ENCODE data around the gene MMAB. TPM values are rescaled to one million over a fixed set of nuclear protein-coding genes. Genes with fewer than 3 reads are reported as not detected.

MMAB gene
- polyA plus RNA-seq, 2 of the 4 experiments (the other 2 are of a cell fraction): 26.1 to 36.8 TPM

DNA sequence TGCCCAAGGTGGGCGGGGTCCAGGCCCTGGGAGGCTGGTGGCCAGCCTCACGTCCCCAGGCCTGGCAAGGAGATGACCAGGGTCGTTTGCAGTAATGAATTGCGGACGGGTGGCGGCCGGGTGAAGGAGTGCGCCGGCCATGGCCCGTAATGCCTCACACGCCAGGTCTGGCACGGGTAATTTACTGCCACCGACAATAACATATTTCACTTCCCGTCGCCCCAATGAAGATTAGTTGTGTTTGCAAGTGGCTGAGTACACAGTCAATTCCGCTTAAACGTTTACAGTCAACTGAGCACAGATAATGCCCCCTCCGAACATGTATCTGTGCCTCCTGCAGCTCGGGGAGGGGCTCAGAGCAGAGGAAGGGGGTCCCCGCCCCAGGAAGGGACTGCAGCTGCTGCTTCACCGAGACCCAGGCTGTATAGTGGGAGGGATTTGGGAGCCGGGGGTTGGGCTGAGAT, 48.6 kb upstream of the MMAB start (continued):
- TF ChIP-seq NPAS2 (CRISPR knock-in tag; IDR thresholded peaks at IDR 0.05; ENCODE audit: borderline replicate concordance) (no peak), CBX8 (IDR thresholded peaks at IDR 0.05) (no peak), FOSB (CRISPR knock-in tag; IDR thresholded peaks at IDR 0.05) (no peak), EHF (CRISPR knock-in tag; IDR thresholded peaks at IDR 0.05) (no peak)
- TF ChIP-seq, protein P1, sequence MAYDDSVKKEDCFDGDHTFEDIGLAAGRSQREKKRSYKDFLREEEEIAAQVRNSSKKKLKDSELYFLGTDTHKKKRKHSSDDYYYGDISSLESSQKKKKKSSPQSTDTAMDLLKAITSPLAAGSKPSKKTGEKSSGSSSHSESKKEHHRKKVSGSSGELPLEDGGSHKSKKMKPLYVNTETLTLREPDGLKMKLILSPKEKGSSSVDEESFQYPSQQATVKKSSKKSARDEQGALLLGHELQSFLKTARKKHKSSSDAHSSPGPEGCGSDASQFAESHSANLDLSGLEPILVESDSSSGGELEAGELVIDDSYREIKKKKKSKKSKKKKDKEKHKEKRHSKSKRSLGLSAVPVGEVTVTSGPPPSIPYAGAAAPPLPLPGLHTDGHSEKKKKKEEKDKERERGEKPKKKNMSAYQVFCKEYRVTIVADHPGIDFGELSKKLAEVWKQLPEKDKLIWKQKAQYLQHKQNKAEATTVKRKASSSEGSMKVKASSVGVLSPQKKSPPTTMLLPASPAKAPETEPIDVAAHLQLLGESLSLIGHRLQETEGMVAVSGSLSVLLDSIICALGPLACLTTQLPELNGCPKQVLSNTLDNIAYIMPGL (CRISPR knock-in tag; IDR thresholded peaks at IDR 0.05; ENCODE audit: borderline replicate concordance): no peak
- TF ChIP-seq, protein P2, sequence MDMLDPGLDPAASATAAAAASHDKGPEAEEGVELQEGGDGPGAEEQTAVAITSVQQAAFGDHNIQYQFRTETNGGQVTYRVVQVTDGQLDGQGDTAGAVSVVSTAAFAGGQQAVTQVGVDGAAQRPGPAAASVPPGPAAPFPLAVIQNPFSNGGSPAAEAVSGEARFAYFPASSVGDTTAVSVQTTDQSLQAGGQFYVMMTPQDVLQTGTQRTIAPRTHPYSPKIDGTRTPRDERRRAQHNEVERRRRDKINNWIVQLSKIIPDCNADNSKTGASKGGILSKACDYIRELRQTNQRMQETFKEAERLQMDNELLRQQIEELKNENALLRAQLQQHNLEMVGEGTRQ (IDR thresholded peaks at IDR 0.05): no peak

GRCh38 chr12:109621211-109621694, 47.9 kb upstream of the MMAB start:
- H3K4me2 ChIP-seq: no peak overlapping the region
- DNase-seq (ENCODE audit: low read depth in 1 of 2, low spot score in 1 of 2) (no peak), FAIRE-seq (no peak), ATAC-seq (no peak)
- peaks cover 11% of the 10 kb centered on the region; the same call in 1 of the 3 replicates for H3K4me1 ChIP-seq
- ChIA-PET POLR2A (no interaction called here), CTCF (interaction anchor here (0.6 to 4.9 kb wide), 2 partner anchors 11 to 24 kb away, joined by 3 to 23 read pairs; no protein-coding TSS in a partner anchor)
- WGBS (ENCODE audit: missing lambda C conversion rate): 20% methylated on average over 1 of the region's 1 CpG
- H3K27ac ChIP-seq: no peak overlapping the region
- no peaks in the 10 kb centered on the region for H3K9me3 ChIP-seq
- no peak overlapping the region for H3K4me3 ChIP-seq
- TF ChIP-seq RAD21 (conservative IDR thresholded peaks at IDR 0.05 in 1 of 2, IDR thresholded peaks at IDR 0.05 in 1 of 2): no peak
- TF ChIP-seq MAX (IDR thresholded peaks at IDR 0.05): no peak

DNA sequence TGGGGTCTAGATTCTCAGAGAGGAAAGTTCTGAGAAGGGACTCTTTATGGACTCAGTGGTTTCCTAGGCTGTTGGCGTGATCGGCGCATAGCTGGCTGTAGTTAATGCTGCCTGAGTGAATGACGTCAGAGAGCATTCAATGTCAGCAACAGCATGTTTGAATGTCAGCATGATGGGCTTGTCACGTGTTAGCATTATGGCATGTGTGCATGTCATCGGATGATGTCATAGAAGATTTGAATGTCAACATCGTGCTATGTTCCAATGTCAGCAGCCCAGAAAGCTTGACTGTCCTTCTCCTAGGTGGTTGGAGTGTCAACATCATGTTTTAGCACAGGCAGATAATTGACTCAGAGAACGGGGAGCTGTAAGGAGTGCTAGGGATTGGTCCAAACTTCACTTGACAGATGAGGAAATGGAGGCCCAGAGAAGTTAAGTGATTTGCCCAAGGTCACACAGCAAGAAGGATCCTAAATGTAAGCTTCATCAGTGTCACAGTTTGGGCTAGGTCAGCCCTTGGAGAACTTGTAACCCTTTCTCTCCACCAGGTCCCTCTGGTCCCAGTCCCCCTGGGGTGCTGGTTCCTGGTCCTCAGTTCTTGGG, 45.8 kb upstream of the MMAB start:
- DNase-seq (ENCODE audit: low read depth in 1 of 2, low spot score in 1 of 2): no peak
- ChIA-PET CTCF (interaction anchor here (4.4 kb wide), 1 partner anchor 20 kb away, joined by 34 read pairs; no protein-coding TSS in a partner anchor), POLR2A (no interaction called here)
- TF ChIP-seq ZFP36 (IDR thresholded peaks at IDR 0.05; ENCODE audit: borderline replicate concordance, partially characterized antibody): peak; percentile 25
- TF ChIP-seq, protein P2 (IDR thresholded peaks at IDR 0.05): 0 out of 2 replicates have a peak, but pooled peaks have one; percentile 31
- no peak for TF ChIP-seq KDM5A (IDR thresholded peaks at IDR 0.05)
- Histone ChIP-seq H3K4me3 (no peak overlapping the region), H3K4me2 (no peak overlapping the region), H3K4me1 (no peaks in the 10 kb centered on the region), H3K27ac (no peak overlapping the region), H3K9me3 (no peaks in the 10 kb centered on the region)
- no peak for ATAC-seq
- no peak for FAIRE-seq
- 51% methylated on average over 8 of the region's 8 CpGs for WGBS (ENCODE audit: missing lambda C conversion rate)

- no peaks in the 10 kb centered on the region for H3K9me3 ChIP-seq
- no peaks in the 10 kb centered on the region for H3K4me1 ChIP-seq
- ChIA-PET POLR2A (no interaction called here), CTCF (interaction anchor here (0.6 to 4.4 kb wide), 4 partner anchors 19 to 227 kb away, joined by 3 to 34 read pairs (median 4); no protein-coding TSS in a partner anchor)
- no peak overlapping the region for H3K4me3 ChIP-seq
- DNase-seq (ENCODE audit: low read depth in 1 of 2, low spot score in 1 of 2) (no peak), FAIRE-seq (no peak), ATAC-seq (no peak)
- TF ChIP-seq ESRRA (IDR thresholded peaks at IDR 0.05; ENCODE audit: borderline replicate concordance, low read length): no peak
- no peak for TF ChIP-seq HOXB13 (CRISPR knock-in tag; IDR thresholded peaks at IDR 0.05; ENCODE audit: low read depth)
- no peak for TF ChIP-seq EHF (CRISPR knock-in tag; IDR thresholded peaks at IDR 0.05)
- TF ChIP-seq SMC3 (IDR thresholded peaks at IDR 0.05): no peak
- no peak for TF ChIP-seq NFE2L2 (conservative IDR thresholded peaks at IDR 0.05; ENCODE audit: low read length)
- no peak for TF ChIP-seq HEYL (CRISPR knock-in tag; IDR thresholded peaks at IDR 0.05)
- no peak for TF ChIP-seq HDAC2 (IDR thresholded peaks at IDR 0.05)
- TF ChIP-seq CHD2 (IDR thresholded peaks at IDR 0.05; ENCODE audit: low read length, partially characterized antibody): no peak
- no peak for TF ChIP-seq TFCP2L1 (CRISPR knock-in tag; IDR thresholded peaks at IDR 0.05)
- TF ChIP-seq MAX (IDR thresholded peaks at IDR 0.05): no peak
- H3K4me2 ChIP-seq: no peak overlapping the region
- WGBS (ENCODE audit: missing lambda C conversion rate): 70% methylated on average over 4 of the region's 5 CpGs
- H3K27ac ChIP-seq: no peak overlapping the region
Measured at GRCh38 chr12:109618082-109618481, 44.8 kb upstream of the MMAB start.
